ENCODE results near the gene SRD5A3. TPM values are rescaled to one million over a fixed set of nuclear protein-coding genes. Genes with fewer than 3 reads are reported as not detected.
"Not testable (repeated sequence)": the region's sequence is repeated elsewhere in the genome, so short reads cannot be mapped to it uniquely, and the experiment has no call there.

SRD5A3 gene
- polyA plus RNA-seq, 1 donor from 2014 or later = 6.2 TPM

GRCh38 chr4:55351824-55352223, 5.8 kb downstream of the SRD5A3 start:
- no peak overlapping the region for H3K4me3 ChIP-seq (ENCODE audit: low read length)
- H3K36me3 ChIP-seq (ENCODE audit: insufficient read depth, low read length) = no peaks in the 10 kb centered on the region
- H3K4me2 ChIP-seq (ENCODE audit: low read length) = no peak overlapping the region
- H3F3A ChIP-seq (ENCODE audit: insufficient read depth, low read length, poor library complexity, severe bottlenecking) = no peaks in the 10 kb centered on the region
- H3K9me3 ChIP-seq (ENCODE audit: low read length) = no peaks in the 10 kb centered on the region
- no peak overlapping the region for H3K27ac ChIP-seq (ENCODE audit: low read length)
- H3K9me2 ChIP-seq (ENCODE audit: insufficient read depth, low read length) = no peaks in the 10 kb centered on the region
- no peak overlapping the region for H2AFZ ChIP-seq (ENCODE audit: low read depth, low read length)
- no peak overlapping the region for H3K9ac ChIP-seq (ENCODE audit: low read length)
- H3K79me2 ChIP-seq (replicated peaks; ENCODE audit: insufficient read depth, low read length) = no peaks in the 10 kb centered on the region
- H4K20me1 ChIP-seq (ENCODE audit: insufficient read depth) = no peaks in the 10 kb centered on the region
- TF ChIP-seq SMC3 (conservative IDR thresholded peaks at IDR 0.05; ENCODE audit: poor library complexity) = no peak
- no peak for TF ChIP-seq TAF1 (IDR thresholded peaks at IDR 0.05; ENCODE audit: low read depth)
- no peak for TF ChIP-seq MXI1 (conservative IDR thresholded peaks at IDR 0.05; ENCODE audit: poor library complexity, severe bottlenecking)
- TF ChIP-seq REST (IDR thresholded peaks at IDR 0.05; ENCODE audit: borderline replicate concordance) = no peak
- TF ChIP-seq RAD21 (conservative IDR thresholded peaks at IDR 0.05) = no peak
- TF ChIP-seq EZH2 (IDR thresholded peaks at IDR 0.05; ENCODE audit: borderline replicate concordance, insufficient read depth, low read length, poor library complexity, severe bottlenecking) = no peak
- TF ChIP-seq, protein P1, sequence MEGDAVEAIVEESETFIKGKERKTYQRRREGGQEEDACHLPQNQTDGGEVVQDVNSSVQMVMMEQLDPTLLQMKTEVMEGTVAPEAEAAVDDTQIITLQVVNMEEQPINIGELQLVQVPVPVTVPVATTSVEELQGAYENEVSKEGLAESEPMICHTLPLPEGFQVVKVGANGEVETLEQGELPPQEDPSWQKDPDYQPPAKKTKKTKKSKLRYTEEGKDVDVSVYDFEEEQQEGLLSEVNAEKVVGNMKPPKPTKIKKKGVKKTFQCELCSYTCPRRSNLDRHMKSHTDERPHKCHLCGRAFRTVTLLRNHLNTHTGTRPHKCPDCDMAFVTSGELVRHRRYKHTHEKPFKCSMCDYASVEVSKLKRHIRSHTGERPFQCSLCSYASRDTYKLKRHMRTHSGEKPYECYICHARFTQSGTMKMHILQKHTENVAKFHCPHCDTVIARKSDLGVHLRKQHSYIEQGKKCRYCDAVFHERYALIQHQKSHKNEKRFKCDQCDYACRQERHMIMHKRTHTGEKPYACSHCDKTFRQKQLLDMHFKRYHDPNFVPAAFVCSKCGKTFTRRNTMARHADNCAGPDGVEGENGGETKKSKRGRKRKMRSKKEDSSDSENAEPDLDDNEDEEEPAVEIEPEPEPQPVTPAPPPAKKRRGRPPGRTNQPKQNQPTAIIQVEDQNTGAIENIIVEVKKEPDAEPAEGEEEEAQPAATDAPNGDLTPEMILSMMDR (IDR thresholded peaks at IDR 0.05; ENCODE audit: poor library complexity, severe bottlenecking) = no peak
- no peak for TF ChIP-seq POLR2AphosphoS5 (IDR thresholded peaks at IDR 0.05)
- TF ChIP-seq EP300 (conservative IDR thresholded peaks at IDR 0.05; ENCODE audit: poor library complexity, severe bottlenecking) = no peak
- H3K27me3 ChIP-seq (ENCODE audit: insufficient read depth, low read depth, low read length) = no peaks in the 10 kb centered on the region

DNA sequence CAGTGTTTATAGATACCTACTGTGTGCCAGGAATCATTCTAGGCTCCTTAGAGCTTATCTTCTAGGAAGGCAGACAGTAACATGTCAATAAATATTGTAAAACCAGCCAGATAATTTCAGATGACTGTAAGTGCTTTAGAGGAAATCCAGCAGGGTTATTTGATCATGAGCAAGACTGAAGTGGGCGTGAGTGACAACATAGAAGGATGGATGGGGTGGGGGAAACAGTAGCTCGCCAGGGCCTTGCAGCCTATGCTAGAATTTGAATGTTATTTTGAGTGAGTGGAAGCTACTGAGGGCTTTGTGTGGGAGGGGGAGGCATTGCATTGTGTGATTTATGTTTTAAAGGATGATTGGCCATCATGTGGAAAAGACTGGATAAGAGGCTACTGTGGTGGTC, 6.7 kb downstream of the SRD5A3 start:
- Histone ChIP-seq H3K4me3 (ENCODE audit: low read length) (no peak overlapping the region), H3K27me3 (ENCODE audit: insufficient read depth, low read depth, low read length) (no peaks in the 10 kb centered on the region), H3K9ac (ENCODE audit: low read length) (no peak overlapping the region), H3K9me3 (ENCODE audit: low read length) (no peaks in the 10 kb centered on the region), H2AFZ (ENCODE audit: low read depth, low read length) (no peak overlapping the region), H3K9me2 (ENCODE audit: insufficient read depth, low read length) (no peaks in the 10 kb centered on the region), H3K79me2 (replicated peaks; ENCODE audit: insufficient read depth, low read length) (no peaks in the 10 kb centered on the region), H3K36me3 (ENCODE audit: insufficient read depth, low read length) (no peaks in the 10 kb centered on the region), H3K4me2 (ENCODE audit: low read length) (no peak overlapping the region), H3K27ac (ENCODE audit: low read length) (no peak overlapping the region), H4K20me1 (ENCODE audit: insufficient read depth) (no peaks in the 10 kb centered on the region), H3F3A (ENCODE audit: insufficient read depth, low read length, poor library complexity, severe bottlenecking) (no peaks in the 10 kb centered on the region)
- no peak for TF ChIP-seq REST (IDR thresholded peaks at IDR 0.05; ENCODE audit: borderline replicate concordance)
- no peak for TF ChIP-seq MXI1 (conservative IDR thresholded peaks at IDR 0.05; ENCODE audit: poor library complexity, severe bottlenecking)
- no peak for TF ChIP-seq RAD21 (conservative IDR thresholded peaks at IDR 0.05)
- TF ChIP-seq TAF1 (IDR thresholded peaks at IDR 0.05; ENCODE audit: low read depth) = no peak
- TF ChIP-seq EZH2 (IDR thresholded peaks at IDR 0.05; ENCODE audit: borderline replicate concordance, insufficient read depth, low read length, poor library complexity, severe bottlenecking) = no peak
- TF ChIP-seq SMC3 (conservative IDR thresholded peaks at IDR 0.05; ENCODE audit: poor library complexity) = no peak
- TF ChIP-seq POLR2AphosphoS5 (IDR thresholded peaks at IDR 0.05) = no peak
- TF ChIP-seq, protein P1 (IDR thresholded peaks at IDR 0.05; ENCODE audit: poor library complexity, severe bottlenecking) = no peak
- no peak for TF ChIP-seq EP300 (conservative IDR thresholded peaks at IDR 0.05; ENCODE audit: poor library complexity, severe bottlenecking)

DNA sequence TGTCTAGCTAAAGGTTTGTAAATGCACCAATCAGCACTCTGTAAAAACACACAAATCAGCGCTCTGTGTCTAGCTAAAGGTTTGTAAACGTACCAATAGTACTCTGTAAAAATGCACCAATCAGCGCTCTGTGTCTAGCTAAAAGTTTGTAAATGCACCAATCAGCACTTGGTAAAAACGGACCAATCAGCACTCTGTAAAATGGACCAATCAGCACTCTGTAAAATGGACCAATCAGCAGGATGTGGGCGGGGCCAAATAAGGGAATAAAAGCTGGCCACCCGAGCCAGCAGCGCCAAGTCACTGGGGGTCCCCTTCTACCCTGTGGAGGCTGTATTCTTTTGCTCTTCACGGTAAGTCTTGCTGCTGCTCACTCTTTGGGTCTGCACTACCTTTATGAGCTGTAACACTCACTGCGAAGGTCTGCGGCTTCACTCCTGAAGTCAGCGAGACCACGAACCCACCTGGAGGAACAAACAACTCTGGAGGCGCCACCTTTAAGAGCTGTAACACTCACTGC, 7.2 kb downstream of the SRD5A3 start:
- not testable (repeated sequence) for H3K27me3 ChIP-seq (ENCODE audit: insufficient read depth, low read depth, low read length); H2AFZ ChIP-seq (ENCODE audit: low read depth, low read length); H3K27ac ChIP-seq (ENCODE audit: low read length); H4K20me1 ChIP-seq (ENCODE audit: insufficient read depth); H3K79me2 ChIP-seq (replicated peaks; ENCODE audit: insufficient read depth, low read length); H3K9ac ChIP-seq (ENCODE audit: low read length); H3K9me3 ChIP-seq (ENCODE audit: low read length); H3K9me2 ChIP-seq (ENCODE audit: insufficient read depth, low read length); H3F3A ChIP-seq (ENCODE audit: insufficient read depth, low read length, poor library complexity, severe bottlenecking); H3K36me3 ChIP-seq (ENCODE audit: insufficient read depth, low read length); H3K4me2 ChIP-seq (ENCODE audit: low read length); H3K4me3 ChIP-seq (ENCODE audit: low read length)
